GM21528 (cell line): ENCODE data around the gene TSPAN17.
"Not testable (repeated sequence)": the region's sequence is repeated elsewhere in the genome, so short reads cannot be mapped to it uniquely, and the experiment has no call there.

Experiments used
- ATAC-seq: cut with Tn5 transposase; IDR thresholded peaks from one replicate; pipeline ENCODE4 v1.9.1; 2021; ENCODE audit warnings: mild to moderate bottlenecking, moderate library complexity; ENCODE audit not compliant: unreplicated experiment, low FRiP score

Gene TSPAN17

GRCh38 chr5:176676361-176676824 lies 29.1 kb downstream of the TSPAN17 start:
- no peak for ATAC-seq

GRCh38 chr5:176677209-176677939 lies 30.1 kb downstream of the TSPAN17 start:
- ATAC-seq = no peak

DNA sequence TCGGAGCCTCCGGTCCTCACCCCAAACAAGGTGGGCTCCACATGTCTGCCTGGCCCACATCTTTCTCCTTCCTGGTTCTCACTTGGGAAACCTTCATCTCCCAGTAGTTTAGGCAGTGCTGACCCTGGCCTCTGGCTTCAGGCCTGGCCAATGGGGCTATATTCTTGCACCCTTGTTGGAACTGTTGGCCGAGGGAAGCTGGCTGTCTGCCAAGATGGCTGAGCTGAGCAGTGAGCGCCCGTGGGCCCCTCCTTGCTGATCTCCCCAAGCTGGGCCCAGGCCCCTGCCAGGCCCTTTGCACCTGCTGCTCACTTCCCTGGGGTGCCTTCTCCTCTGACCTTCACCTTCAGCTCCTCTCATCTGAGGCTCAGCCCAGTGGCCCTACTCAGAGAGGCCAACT lies 31.3 kb downstream of the TSPAN17 start:
- no peak for ATAC-seq

DNA sequence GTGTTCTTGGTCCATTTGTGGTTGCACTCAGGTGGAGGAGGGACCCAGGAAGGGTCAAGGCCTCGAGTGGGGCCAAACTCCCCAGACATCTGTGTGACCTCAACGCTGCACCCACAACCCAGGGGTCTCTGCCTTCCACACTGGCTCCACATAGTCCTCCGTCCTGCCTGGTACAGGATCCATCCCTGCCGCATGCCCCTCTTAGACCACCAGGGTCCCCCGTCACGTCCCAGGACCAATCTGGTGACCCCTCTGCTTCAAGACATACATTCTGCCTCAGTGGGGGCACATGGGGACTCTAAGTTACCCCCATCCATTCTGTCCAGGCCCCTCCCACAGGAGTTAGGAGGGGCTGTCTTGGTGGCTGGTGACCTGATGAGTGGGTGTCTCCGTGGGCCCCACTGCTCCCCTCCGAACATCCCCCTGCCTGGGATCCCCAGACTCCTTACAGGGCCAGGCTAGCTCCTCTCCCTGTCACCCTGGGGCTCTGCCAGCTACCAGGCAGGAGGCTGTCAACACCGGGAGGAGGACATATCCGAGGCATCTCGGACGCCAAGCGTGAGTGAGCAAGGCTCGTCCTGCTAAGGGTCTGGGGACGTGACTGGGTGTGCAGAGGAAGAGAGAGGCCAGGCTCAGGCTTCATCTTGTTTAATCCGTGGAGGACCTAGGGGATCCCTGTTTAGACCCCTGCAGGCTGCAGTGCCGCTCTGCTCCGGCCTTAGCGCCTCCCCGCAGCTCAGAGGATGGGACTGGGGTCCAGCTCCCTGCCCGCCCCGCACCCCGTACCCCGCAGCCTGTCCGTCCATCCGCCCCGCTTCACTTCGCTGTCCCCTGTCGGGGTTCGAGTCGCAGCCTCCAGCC lies 32.3 kb downstream of the TSPAN17 start:
- no peak for ATAC-seq

DNA sequence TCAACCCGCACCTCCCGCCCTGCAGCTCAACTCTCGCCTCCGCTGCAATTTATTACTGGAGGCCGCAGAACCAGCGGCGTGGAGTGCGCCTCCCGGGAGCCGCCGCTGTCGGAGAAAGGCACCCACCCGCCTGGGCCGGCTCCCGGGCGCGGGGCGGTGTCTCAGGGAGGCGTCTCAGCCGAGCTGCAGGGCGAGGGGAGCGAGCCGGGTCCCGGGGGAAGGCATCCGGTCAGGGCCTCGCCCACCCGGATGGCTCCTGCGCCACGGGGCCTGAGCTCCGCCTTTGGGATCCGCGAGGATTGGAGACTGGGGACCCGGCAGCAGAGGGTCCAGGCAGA lies 32.9 kb downstream of the TSPAN17 start:
- no peak for ATAC-seq

DNA sequence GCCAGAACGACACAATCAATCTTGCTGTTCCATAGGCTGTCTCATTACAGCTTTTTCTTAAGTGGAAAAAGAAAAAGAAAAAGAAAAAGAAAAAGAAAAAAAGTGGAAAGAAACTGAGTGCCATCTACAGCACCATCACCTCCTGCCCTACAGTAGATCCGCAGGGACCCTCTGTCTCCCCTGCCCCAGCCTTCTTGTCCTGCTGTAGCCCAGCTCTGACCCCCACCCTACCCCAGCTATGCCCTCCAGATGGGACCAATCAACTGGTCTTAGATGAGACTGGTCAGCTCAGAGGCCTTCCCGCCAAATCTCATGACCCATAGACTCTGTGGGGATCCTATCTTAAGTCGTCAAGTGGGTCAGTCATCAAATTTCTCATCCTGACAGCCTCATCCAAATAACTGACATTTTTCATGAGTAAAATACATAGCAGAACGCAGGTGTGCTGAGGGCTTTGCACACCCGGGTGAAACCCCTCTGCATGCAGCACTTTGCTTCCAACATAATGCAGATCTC lies 34.8 kb downstream of the TSPAN17 start:
- ATAC-seq = no peak

GRCh38 chr5:176685010-176685409 lies 37.7 kb downstream of the TSPAN17 start:
- no peak for ATAC-seq

- ATAC-seq = no peak
These were observed 40.0 kb downstream of the TSPAN17 start for GRCh38 chr5:176687247-176687646.

DNA sequence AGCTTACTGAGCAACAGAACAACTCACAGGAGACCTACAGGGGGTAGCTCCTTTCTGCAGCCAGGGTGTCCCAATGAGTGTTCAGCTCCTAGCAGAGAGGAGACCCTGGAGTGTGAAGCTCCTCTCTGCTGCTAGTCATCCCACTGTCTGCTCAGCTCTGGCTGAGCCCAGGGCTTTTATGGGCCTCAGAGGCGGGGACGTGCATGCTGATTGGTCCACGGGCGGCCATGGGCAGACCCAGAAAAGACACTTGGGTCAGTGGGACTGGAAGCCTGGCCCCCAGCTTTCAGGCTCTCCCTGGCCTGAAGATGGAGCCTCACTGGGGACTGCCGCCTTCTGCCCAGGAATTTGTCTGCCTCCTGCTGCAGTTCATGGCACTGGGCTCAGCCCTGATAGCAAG lies 40.6 kb downstream of the TSPAN17 start:
- ATAC-seq = no peak

DNA sequence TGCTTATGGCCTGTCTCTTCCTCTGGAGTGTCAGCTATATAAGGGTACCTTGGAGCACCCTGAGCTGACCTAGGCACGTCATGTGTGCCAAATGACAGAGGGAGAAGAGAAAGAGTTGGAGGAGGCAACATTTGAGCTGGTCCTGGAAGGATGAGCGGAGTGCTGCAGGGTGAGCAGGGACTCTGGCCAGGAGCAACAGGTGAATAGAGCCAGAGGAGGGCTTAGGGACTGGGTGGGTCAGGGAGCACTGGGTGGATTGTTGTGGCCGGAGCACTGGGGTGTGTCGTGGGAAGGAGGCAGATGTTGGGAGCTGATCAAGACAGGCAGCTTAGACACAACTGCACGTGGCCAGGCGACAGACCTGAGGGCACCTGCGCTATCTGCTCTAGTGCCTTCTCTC lies 43.6 kb downstream of the TSPAN17 start:
- no peak for ATAC-seq

- ATAC-seq = no peak
These were observed 44.2 kb downstream of the TSPAN17 start for GRCh38 chr5:176691524-176691923.

GRCh38 chr5:176692326-176692725 lies 45.0 kb downstream of the TSPAN17 start:
- no peak for ATAC-seq

GRCh38 chr5:176692839-176693476 lies 45.7 kb downstream of the TSPAN17 start:
- ATAC-seq = no peak

- no peak for ATAC-seq
These were observed 46.2 kb downstream of the TSPAN17 start for GRCh38 chr5:176693477-176693851.

GRCh38 chr5:176694146-176694545 lies 46.9 kb downstream of the TSPAN17 start:
- ATAC-seq = no peak

- no peak for ATAC-seq
These were observed 47.3 kb downstream of the TSPAN17 start for GRCh38 chr5:176694631-176695030.

- no peak for ATAC-seq
These were observed 47.8 kb downstream of the TSPAN17 start for GRCh38 chr5:176695073-176695472.

DNA sequence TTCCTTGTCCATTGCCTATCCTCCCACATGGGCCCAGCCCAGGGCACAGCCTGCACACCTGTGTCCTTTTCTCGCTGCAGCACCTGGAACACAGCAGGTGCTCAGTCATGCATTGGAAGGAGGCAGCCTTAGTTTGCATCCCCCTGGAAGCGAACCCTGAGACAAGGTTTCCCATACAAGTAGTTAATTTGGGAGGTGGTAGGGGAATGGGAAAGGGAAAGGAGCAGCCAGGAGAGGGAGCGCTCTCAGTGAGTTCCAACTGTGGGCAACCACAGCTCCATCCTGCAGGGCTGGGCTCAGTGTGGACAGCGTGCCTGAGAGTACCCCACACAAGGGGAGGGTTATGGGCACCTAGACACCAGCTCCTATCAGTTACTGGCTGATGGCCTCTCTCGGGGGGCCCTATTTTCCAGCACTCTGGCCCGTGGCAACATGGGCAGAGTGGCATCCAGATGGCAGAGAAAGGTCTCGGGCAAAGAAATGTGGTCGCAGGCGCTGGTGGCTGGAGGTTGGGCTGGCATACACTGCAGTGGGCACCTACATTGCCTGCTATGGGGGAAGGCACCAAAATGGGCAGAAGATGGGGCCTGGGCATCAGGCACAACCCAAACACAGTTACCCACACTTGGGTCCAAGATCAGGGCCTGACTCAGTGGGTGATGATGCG lies 50.1 kb downstream of the TSPAN17 start:
- ATAC-seq = no peak

GRCh38 chr5:176697934-176698538 lies 50.8 kb downstream of the TSPAN17 start:
- ATAC-seq = no peak

DNA sequence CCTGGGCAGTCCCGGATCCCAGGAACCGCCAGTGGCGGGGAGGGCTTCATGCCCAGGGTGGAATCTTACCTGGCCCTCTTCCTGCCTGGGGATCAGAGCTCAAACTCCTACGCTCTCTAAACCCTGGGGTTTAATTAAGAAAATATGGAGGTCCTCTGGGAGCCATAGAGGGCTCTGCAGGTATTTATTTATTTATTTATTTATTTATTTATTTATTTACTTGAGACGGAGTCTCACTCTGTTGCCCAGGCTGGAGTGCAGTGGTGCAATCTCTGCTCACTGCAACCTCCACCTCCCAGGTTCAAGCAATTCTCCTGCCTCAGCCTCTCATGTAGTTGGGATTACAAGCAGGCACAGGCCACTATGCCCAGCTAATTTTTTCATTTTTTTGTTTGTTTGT lies 52.2 kb downstream of the TSPAN17 start:
- not testable (repeated sequence) for ATAC-seq
